Measurements from ENCODE around the gene CAPN9. TPM values are rescaled to one million over a fixed set of nuclear protein-coding genes. Genes with fewer than 3 reads are reported as not detected.
"Not testable (repeated sequence)": the region's sequence is repeated elsewhere in the genome, so short reads cannot be mapped to it uniquely, and the experiment has no call there.

The CAPN9 gene
- total and polyA plus RNA-seq, 2 experiments from 2014 or later = 0.98 to 3.7 TPM

GRCh38 chr1:230761443-230762167, 14.4 kb downstream of the CAPN9 start:
- H2AFZ ChIP-seq = no peak overlapping the region
- no peak for DNase-seq (ENCODE audit: low spot score)
- no peak overlapping the region for H3K4me2 ChIP-seq
- no peaks in the 10 kb centered on the region for H3K27me3 ChIP-seq
- no peaks in the 10 kb centered on the region for H4K20me1 ChIP-seq (ENCODE audit: insufficient read depth, poor library complexity, severe bottlenecking)
- no peak overlapping the region for H3K4me3 ChIP-seq
- no peaks in the 10 kb centered on the region for H3K9me3 ChIP-seq (ENCODE audit: low read depth)
- no peak overlapping the region for H3K27ac ChIP-seq
- H3K9me2 ChIP-seq (replicated peaks; ENCODE audit: insufficient read depth) = no peaks in the 10 kb centered on the region
- no peaks in the 10 kb centered on the region for H3K36me3 ChIP-seq (replicated peaks; ENCODE audit: insufficient read depth, low read depth)
- 91% methylated on average over 8 of the region's 8 CpGs for WGBS (ENCODE audit: low lambda C conversion rate, missing lambda C conversion rate)
- TF ChIP-seq, protein P1, sequence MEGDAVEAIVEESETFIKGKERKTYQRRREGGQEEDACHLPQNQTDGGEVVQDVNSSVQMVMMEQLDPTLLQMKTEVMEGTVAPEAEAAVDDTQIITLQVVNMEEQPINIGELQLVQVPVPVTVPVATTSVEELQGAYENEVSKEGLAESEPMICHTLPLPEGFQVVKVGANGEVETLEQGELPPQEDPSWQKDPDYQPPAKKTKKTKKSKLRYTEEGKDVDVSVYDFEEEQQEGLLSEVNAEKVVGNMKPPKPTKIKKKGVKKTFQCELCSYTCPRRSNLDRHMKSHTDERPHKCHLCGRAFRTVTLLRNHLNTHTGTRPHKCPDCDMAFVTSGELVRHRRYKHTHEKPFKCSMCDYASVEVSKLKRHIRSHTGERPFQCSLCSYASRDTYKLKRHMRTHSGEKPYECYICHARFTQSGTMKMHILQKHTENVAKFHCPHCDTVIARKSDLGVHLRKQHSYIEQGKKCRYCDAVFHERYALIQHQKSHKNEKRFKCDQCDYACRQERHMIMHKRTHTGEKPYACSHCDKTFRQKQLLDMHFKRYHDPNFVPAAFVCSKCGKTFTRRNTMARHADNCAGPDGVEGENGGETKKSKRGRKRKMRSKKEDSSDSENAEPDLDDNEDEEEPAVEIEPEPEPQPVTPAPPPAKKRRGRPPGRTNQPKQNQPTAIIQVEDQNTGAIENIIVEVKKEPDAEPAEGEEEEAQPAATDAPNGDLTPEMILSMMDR (IDR thresholded peaks at IDR 0.05; ENCODE audit: poor library complexity) = no peak
- no peak for TF ChIP-seq EZH2phosphoT487 (IDR thresholded peaks at IDR 0.05; ENCODE audit: low read depth, severe bottlenecking, unreplicated experiment)
- TF ChIP-seq EZH2 (IDR thresholded peaks at IDR 0.05; ENCODE audit: borderline replicate concordance) = no peak
- peaks cover 9% of the 10 kb centered on the region for H3K4me1 ChIP-seq (ENCODE audit: insufficient read depth)
- H3K79me2 ChIP-seq = no peaks in the 10 kb centered on the region

GRCh38 chr1:230763927-230764591, 16.9 kb downstream of the CAPN9 start:
- DNase-seq (ENCODE audit: low spot score) = no peak
- H3K79me2 ChIP-seq = no peaks in the 10 kb centered on the region
- no peaks in the 10 kb centered on the region for H3K9me3 ChIP-seq (ENCODE audit: low read depth)
- no peak overlapping the region for H3K4me3 ChIP-seq
- H3K27ac ChIP-seq = no peak overlapping the region
- H4K20me1 ChIP-seq (ENCODE audit: insufficient read depth, poor library complexity, severe bottlenecking) = no peaks in the 10 kb centered on the region
- no peak overlapping the region for H2AFZ ChIP-seq
- H3K36me3 ChIP-seq (replicated peaks; ENCODE audit: insufficient read depth, low read depth) = no peaks in the 10 kb centered on the region
- peaks cover 9% of the 10 kb centered on the region for H3K4me1 ChIP-seq (ENCODE audit: insufficient read depth)
- no peaks in the 10 kb centered on the region for H3K27me3 ChIP-seq
- no peak overlapping the region for H3K4me2 ChIP-seq
- no peaks in the 10 kb centered on the region for H3K9me2 ChIP-seq (replicated peaks; ENCODE audit: insufficient read depth)
- TF ChIP-seq, protein P1 (IDR thresholded peaks at IDR 0.05; ENCODE audit: poor library complexity) = no peak
- 97% methylated on average over 5 of the region's 5 CpGs for WGBS (ENCODE audit: low lambda C conversion rate, missing lambda C conversion rate)

DNA sequence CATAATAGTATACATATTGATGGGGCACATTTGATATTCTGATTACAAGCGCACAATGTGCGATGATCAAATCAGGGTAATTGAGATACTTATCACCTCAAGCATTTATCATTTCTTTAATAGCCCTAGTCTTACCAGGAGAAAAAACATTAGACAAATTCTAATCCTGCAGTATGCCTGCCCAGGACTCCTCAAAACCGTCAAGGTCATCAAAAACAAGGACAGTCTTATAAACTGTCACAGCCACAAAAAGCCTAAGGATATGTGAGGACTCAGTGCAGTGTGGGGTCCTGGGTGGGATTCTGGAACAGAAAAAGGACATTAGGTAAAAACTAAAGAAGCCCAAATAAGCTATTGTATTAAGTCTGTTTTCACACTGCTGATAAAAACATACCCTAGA, 19.1 kb downstream of the CAPN9 start:
- peaks cover 5% of the 10 kb centered on the region for H3K4me1 ChIP-seq (ENCODE audit: insufficient read depth)
- no peaks in the 10 kb centered on the region for H3K27me3 ChIP-seq
- no peak overlapping the region for H3K27ac ChIP-seq
- DNase-seq (ENCODE audit: low spot score) = no peak
- H3K79me2 ChIP-seq = no peaks in the 10 kb centered on the region
- H4K20me1 ChIP-seq (ENCODE audit: insufficient read depth, poor library complexity, severe bottlenecking) = no peaks in the 10 kb centered on the region
- 92% methylated on average over 3 of the region's 3 CpGs for WGBS (ENCODE audit: low lambda C conversion rate, missing lambda C conversion rate)
- H3K4me2 ChIP-seq = no peak overlapping the region
- H2AFZ ChIP-seq = no peak overlapping the region
- no peaks in the 10 kb centered on the region for H3K9me3 ChIP-seq (ENCODE audit: low read depth)
- H3K4me3 ChIP-seq = no peak overlapping the region
- TF ChIP-seq EZH2phosphoT487 (IDR thresholded peaks at IDR 0.05; ENCODE audit: low read depth, severe bottlenecking, unreplicated experiment) (no peak), EZH2 (IDR thresholded peaks at IDR 0.05; ENCODE audit: borderline replicate concordance) (no peak)
- TF ChIP-seq, protein P1 (IDR thresholded peaks at IDR 0.05; ENCODE audit: poor library complexity) = no peak
- no peaks in the 10 kb centered on the region for H3K9me2 ChIP-seq (replicated peaks; ENCODE audit: insufficient read depth)
- H3K36me3 ChIP-seq (replicated peaks; ENCODE audit: insufficient read depth, low read depth) = no peaks in the 10 kb centered on the region

DNA sequence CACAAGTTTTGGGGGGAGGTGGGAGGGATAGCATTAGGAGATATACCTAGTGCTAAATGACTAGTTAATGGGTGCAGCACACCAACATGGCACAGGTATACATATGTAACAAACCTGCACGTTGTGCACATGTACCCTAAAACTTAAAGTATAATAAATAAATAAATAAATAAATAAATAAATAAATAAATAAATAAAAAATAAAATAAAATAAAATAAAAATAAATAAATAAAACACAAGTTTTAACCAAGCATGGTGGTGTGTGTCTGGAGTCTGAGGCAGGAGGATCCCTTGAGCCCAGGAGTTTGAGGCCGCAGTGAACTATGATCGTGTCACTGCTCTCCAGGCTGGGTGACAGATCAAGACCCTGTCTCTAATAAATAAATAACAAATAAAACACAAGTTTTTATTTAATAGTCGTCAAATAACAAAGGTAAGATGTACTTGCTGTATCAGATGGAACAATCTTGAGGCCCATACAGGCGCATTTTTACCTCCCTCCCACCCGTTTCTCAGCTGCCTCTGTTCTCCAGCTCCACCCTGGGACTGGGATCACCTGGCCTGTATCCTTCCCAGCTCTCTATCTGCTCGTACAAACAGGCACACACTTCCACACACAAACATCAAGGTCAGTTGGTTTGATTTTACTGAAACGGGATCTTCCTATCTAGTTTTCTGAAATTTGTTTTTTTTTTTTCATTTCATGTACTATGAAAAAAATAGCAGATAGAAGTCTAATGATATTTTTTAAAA, 20.8 kb downstream of the CAPN9 start:
- not testable (repeated sequence) for H3K4me2 ChIP-seq; H3K36me3 ChIP-seq (replicated peaks; ENCODE audit: insufficient read depth, low read depth); DNase-seq (ENCODE audit: low spot score); H3K4me3 ChIP-seq; H3K9me2 ChIP-seq (replicated peaks; ENCODE audit: insufficient read depth); H3K27me3 ChIP-seq; H2AFZ ChIP-seq; H3K4me1 ChIP-seq (ENCODE audit: insufficient read depth); H4K20me1 ChIP-seq (ENCODE audit: insufficient read depth, poor library complexity, severe bottlenecking); H3K79me2 ChIP-seq; H3K9me3 ChIP-seq (ENCODE audit: low read depth); H3K27ac ChIP-seq
- 78% methylated on average over 8 of the region's 8 CpGs for WGBS (ENCODE audit: low lambda C conversion rate, missing lambda C conversion rate)

Data from hepatocyte (in vitro differentiated cells).